Measurements from ENCODE around the gene OGFOD3.
"Not testable (repeated sequence)": the region's sequence is repeated elsewhere in the genome, so short reads cannot be mapped to it uniquely, and the experiment has no call there.

The OGFOD3 gene

DNA sequence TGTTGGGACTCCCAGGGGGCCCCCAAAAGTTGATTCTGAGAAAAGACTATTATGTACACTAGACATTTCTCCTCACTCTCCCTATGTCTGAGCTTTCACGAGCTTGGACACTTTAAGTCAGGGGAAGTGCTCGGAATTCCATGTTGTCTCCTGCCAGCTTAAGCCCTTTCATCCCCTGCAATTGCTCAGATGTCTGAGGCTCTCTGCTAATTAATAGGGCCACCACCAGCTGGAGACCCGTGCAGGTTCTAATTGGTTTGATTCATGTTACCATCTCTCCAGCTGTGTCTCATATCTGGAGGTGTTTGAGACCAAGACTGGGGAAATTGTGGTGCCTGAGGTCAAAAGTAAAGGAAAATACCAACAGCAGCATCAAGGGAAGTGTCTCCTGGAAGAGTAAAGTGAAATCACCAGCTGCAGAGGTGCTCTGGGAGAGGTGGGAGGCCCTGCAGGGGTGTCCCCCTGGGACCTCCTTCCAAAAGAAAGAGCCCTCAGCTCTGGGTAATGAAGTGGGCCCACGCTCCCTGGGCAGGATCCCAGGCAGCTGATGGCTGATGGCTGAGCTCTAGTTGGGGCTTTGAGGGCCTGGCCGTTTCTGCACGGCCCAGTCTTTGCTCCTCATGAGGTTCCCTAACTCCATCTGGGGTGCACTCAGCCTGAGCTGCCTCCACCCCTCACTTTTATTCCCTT, 52.6 kb downstream of the OGFOD3 start:
- no peak for TF ChIP-seq JUND (IDR thresholded peaks at IDR 0.05; ENCODE audit: low read depth)
- in situ Hi-C loops (cut with HindIII; ENCODE audit: low pct_unique_long_range_greater_than_20kb, low sequenced_read_pairs) = no loop called here
- DNase-seq (ENCODE audit: low read depth in 1 of 2, low spot score in 1 of 2) = no peak

DNA sequence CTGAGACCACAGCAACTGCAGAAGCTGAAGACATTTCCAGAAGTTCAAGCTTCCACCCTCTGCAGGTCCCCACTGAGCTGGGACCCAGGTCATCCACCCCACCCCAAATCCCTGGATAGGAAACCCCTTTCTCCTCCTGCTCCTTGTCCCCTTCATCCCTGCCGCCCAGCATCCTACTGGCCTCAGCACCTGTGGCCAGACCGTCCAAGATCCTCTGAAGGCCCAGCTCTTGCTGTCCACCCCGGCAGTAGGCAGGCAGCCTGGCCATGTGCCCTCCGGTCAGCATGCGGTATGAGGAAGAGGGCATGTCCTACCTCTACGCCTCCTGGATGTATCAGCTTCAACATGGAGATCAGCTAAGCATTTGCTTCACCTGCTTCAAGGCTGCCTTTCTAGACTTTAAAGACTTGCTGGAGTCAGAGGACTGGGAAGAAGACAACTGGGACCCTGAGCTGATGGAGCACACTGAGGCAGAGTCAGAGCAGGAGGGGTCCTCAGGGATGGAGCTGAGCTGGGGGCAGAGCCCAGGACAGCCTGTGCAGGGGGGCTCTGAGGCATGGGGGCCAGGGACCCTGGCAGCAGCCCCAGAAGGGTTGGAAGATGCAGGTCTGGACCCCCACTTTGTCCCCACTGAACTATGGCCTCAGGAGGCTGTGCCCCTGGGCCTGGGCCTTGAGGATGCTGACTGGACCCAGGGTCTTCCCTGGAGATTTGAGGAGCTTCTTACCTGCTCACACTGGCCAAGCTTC, 56.3 kb downstream of the OGFOD3 start:
- DNase-seq (ENCODE audit: low read depth in 1 of 2, low spot score in 1 of 2) = no peak
- in situ Hi-C loops (cut with HindIII; ENCODE audit: low pct_unique_long_range_greater_than_20kb, low sequenced_read_pairs) = no loop called here
- no peak for TF ChIP-seq JUND (IDR thresholded peaks at IDR 0.05; ENCODE audit: low read depth)

DNA sequence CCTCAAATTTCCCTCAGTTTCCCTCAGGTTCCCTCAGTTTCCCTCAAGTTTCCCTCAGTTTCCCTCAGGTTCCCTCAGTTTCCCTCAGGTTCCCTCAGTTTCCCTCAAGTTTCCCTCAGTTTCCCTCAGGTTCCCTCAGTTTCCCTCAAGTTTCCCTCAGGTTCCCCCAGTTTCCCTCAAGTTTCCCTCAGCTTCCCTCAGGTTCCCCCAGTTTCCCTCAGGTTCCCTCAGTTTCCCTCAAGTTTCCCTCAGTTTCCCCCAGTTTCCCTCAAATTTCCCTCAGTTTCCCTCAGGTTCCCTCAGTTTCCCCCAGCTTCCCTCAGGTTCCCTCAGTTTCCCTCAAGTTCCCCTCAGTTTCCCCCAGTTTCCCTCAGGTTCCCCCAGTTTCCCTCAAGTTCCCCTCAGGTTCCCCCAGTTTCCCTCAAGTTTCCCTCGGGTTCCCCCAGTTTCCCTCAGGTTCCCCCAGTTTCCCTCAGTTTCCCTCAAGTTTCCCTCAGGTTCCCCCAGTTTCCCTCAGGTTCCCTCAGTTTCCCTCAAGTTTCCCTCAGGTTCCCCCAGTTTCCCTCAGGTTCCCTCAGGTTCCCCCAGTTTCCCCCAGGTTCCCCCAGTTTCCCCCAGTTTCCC, 58.8 kb downstream of the OGFOD3 start:
- DNase-seq (ENCODE audit: low read depth in 1 of 2, low spot score in 1 of 2); in situ Hi-C loops (cut with HindIII; ENCODE audit: low pct_unique_long_range_greater_than_20kb, low sequenced_read_pairs): not testable (repeated sequence)

- in situ Hi-C loops (cut with HindIII; ENCODE audit: low pct_unique_long_range_greater_than_20kb, low sequenced_read_pairs) = no loop called here
- DNase-seq (ENCODE audit: low read depth in 1 of 2, low spot score in 1 of 2) = peak in 1 of 2 experiments; percentile 72
These were observed 59.7 kb downstream of the OGFOD3 start, which contains the start of gene TEX19 for GRCh38 chr17:82358465-82359350. TSS of gene TEX19 (plus strand) at chr17:82359247. CDS start at chr17:82362151, 2,904 bp downstream.

GRCh38 chr17:82357394-82357793, 61.0 kb downstream of the OGFOD3 start:
- TF ChIP-seq JUND (IDR thresholded peaks at IDR 0.05; ENCODE audit: low read depth) = no peak
- no peak for DNase-seq (ENCODE audit: low read depth in 1 of 2, low spot score in 1 of 2)
- in situ Hi-C loops (cut with HindIII; ENCODE audit: low pct_unique_long_range_greater_than_20kb, low sequenced_read_pairs) = no loop called here

More at GRCh38 chr17:82358465-82359350, 59.7 kb downstream of the OGFOD3 start, which contains the start of gene TEX19:
- TF ChIP-seq JUND (IDR thresholded peaks at IDR 0.05; ENCODE audit: low read depth) = no peak

DNA sequence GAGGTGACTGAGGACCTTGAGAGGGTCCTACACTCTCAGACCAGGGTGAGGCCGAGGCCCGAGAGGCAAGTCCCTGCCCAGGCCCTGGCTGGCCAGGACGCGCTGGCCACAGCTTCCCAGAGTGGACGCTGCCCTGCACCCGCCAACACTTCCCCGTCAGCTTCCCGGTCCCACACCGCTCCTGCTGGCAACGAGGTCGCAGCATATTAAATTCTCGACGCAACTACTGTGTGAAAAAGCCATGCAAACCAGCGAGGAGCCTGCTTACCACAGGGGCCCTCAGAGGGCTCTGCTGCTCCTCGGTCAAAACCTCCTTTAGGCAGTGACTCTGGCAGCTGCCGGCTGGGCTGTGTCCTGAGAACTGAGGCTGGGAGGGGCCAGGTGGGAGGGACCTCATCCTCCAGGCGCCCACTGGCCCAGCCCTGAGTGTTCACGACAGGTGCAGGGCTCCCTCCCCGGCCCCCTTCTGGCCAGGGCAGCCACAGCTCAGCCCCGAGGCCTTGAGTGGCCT, 61.5 kb downstream of the OGFOD3 start:
- no peak for TF ChIP-seq JUND (IDR thresholded peaks at IDR 0.05; ENCODE audit: low read depth)
- DNase-seq (ENCODE audit: low read depth in 1 of 2, low spot score in 1 of 2) = peak in 1 of 2 experiments; percentile 71
- in situ Hi-C loops (cut with HindIII; ENCODE audit: low pct_unique_long_range_greater_than_20kb, low sequenced_read_pairs) = no loop called here

DNA sequence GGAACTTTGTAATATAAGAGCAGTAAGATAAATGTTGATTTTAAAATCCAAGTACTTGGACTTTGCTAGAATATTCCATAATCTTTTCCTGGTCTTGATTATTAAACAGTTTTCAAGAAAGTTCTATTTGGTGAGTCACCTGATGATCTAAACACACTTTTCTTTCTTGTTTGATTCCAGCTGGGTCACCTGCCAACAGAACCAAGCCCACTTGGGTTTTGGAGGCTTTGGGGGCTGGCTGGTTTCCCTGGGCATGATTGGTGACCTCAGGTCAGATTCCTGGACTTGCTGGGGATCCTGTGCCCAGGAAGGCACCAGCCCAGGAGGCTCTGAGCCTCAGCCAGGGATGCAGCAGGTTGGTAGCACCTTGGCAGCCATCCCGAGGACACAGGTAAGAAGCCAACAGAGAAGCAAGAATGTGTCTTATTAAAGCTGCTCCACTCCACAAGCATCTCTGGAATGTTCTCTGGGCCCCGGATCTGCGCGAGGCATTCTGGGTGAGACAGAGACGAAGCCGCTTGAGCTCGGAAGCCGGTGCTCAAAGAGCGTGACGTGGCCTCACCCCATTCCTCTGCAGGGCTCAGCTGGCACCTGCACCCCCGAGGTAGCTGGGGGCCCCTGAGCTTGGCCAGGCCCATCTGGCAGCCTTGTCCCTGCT, 62.5 kb downstream of the OGFOD3 start:
- TF ChIP-seq JUND (IDR thresholded peaks at IDR 0.05; ENCODE audit: low read depth) = no peak
- DNase-seq (ENCODE audit: low read depth in 1 of 2, low spot score in 1 of 2) = peak; percentile 89 to 94
- in situ Hi-C loops (cut with HindIII; ENCODE audit: low pct_unique_long_range_greater_than_20kb, low sequenced_read_pairs) = no loop called here

DNA sequence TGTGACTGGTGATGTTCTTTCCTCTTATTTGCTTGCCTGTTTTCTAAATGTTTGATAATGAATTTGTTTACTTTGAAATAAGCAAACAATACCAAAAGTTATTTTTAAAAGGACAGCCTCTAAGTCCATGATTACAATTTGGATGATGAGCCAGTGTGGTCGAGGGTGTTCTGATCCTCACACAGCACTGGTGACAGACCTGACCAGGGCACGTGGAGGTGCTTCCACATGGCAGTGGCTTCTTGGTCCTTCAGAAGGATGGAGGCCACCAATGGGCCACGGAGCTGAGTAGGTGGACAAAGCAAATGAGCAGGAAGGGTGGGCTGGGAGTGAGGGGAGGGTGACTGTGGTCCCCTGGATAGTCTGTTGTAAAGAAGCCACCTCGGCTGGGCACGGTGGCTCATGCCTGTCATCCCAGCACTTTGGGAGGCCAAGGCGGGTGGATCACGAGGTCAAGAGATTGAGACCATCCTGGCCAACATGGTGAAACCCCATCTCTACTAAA, 63.5 kb downstream of the OGFOD3 start:
- in situ Hi-C loops (cut with HindIII; ENCODE audit: low pct_unique_long_range_greater_than_20kb, low sequenced_read_pairs) = no loop called here
- DNase-seq (ENCODE audit: low read depth in 1 of 2, low spot score in 1 of 2) = no peak
- no peak for TF ChIP-seq JUND (IDR thresholded peaks at IDR 0.05; ENCODE audit: low read depth)

DNA sequence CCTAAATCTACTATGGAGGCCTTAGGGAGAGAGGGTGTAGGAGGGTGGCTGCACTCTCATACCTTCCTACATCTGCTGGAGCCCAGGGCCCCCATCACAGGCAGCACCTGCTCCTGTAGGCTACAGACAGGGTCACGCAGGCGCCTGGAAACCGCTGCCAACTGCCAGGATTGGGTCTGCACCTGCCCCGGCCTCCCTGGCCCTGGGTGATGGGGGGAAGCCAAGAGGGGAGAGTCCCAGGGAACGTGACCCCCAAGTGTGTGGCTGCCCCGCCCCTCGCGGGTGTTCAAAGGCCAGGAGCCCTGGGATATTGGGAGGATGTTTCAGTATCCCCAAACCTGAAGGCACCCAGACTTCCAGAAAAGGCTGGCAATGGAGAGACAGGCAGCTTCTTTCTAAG, 64.9 kb downstream of the OGFOD3 start:
- TF ChIP-seq JUND (IDR thresholded peaks at IDR 0.05; ENCODE audit: low read depth) = no peak
- no peak for DNase-seq (ENCODE audit: low read depth in 1 of 2, low spot score in 1 of 2)
- in situ Hi-C loops (cut with HindIII; ENCODE audit: low pct_unique_long_range_greater_than_20kb, low sequenced_read_pairs) = no loop called here

- DNase-seq (ENCODE audit: low read depth in 1 of 2, low spot score in 1 of 2) = peak; percentile 89 to 94
- TF ChIP-seq JUND (IDR thresholded peaks at IDR 0.05; ENCODE audit: low read depth) = no peak
- in situ Hi-C loops (cut with HindIII; ENCODE audit: low pct_unique_long_range_greater_than_20kb, low sequenced_read_pairs) = no loop called here
These were observed 66.5 kb downstream of the OGFOD3 start for GRCh38 chr17:82351713-82352488.

DNA sequence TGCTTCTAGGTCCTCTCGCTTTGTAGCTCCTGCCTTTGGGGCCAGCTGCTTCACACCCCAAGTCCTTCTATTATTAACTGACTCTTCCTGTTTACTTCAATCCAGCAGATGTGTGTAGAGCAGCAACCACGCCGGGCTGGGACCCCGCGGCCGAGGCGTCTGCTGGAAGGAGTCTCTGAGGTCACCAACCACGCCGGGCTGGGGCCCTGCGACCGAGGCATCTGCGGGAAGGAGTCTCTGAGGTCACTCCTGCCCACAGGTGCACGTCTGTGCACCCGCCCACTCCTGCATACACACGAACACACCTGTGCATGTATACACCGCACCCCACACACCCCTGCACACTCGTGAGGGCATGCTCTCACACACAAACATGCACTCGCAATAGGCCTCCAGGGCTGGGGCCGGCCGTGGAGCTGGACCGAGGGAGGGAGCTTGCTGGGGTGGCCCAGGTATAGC, 67.1 kb downstream of the OGFOD3 start:
- no peak for TF ChIP-seq JUND (IDR thresholded peaks at IDR 0.05; ENCODE audit: low read depth)
- DNase-seq (ENCODE audit: low read depth in 1 of 2, low spot score in 1 of 2) = no peak
- in situ Hi-C loops (cut with HindIII; ENCODE audit: low pct_unique_long_range_greater_than_20kb, low sequenced_read_pairs) = no loop called here
